PC-3 (cell line): Measurements from ENCODE around the gene VPS33A. TPM values are rescaled to one million over a fixed set of nuclear protein-coding genes. Genes with fewer than 3 reads are reported as not detected.
"Not testable (repeated sequence)": the region's sequence is repeated elsewhere in the genome, so short reads cannot be mapped to it uniquely, and the experiment has no call there.

Experiments used
- ATAC-seq: fragments of 200-7000 bp; cut with Tn5 transposase; 2 replicates; pipeline ENCODE4 v1.9.1; 2020; ENCODE audit warnings: mild to moderate bottlenecking, moderate library complexity
- BruUV-seq: library from RNA; stranded (reverse); fragments of 400-500 nt; replicated peaks from 2 replicates; lab custom pipeline; 2021; lab: Mats Ljungman, UMichigan
- CTCF ChIA-PET: fragments of 300-600 bp; sonication (Branson Sonifier 250); formaldehyde crosslinking; loops from one replicate; lab custom pipeline; 2022; ENCODE audit warnings: antibody characterized with exemption; lab: Charles Lee
- POLR2A ChIA-PET: fragments of 300-600 bp; sonication (Branson Sonifier 250); formaldehyde crosslinking; loops from one replicate; lab custom pipeline; 2022; ENCODE audit warnings: antibody characterized with exemption; ENCODE audit not compliant: unreplicated experiment; lab: Charles Lee
- DNase-seq: peaks from one replicate; pipeline ENCODE4 v3.0.0-alpha.2; 2015
- H2AFZ ChIP-seq: fragments of 300-600 bp; sonication (generic); 2 replicates; pipeline ENCODE4 v1.6.0; 2016; ENCODE audit warnings: antibody characterized with exemption, low read length
- H3F3A ChIP-seq: fragments of 300-600 bp; sonication (generic); one replicate; pipeline ENCODE4 v1.6.0; 2017; ENCODE audit warnings: antibody characterized with exemption, low read length, control low read depth, mild to moderate bottlenecking; ENCODE audit not compliant: unreplicated experiment
- H3K27ac ChIP-seq: fragments of 300-600 bp; sonication (generic); 2 replicates; pipeline ENCODE4 v1.5.1; 2016; ENCODE audit warnings: mild to moderate bottlenecking, low read length
- H3K27me3 ChIP-seq: fragments of 300-600 bp; sonication (generic); 2 replicates; pipeline ENCODE4 v1.6.1; 2016; ENCODE audit warnings: low read length, mixed read lengths
- H3K36me3 ChIP-seq: fragments of 300-600 bp; sonication (generic); 2 replicates; pipeline ENCODE4 v1.6.1; 2016; ENCODE audit warnings: low read depth, mixed run types, low read length, mixed read lengths
- H3K4me1 ChIP-seq: fragments of 300-600 bp; sonication (generic); 2 replicates; pipeline ENCODE4 v1.5.1; 2016; ENCODE audit warnings: low read length; ENCODE audit not compliant: insufficient read depth
- H3K4me2 ChIP-seq: fragments of 300-600 bp; sonication (generic); 2 replicates; pipeline ENCODE4 v1.6.0; 2016; ENCODE audit warnings: low read length
- H3K4me3 ChIP-seq: fragments of 300-600 bp; sonication (generic); 2 replicates; pipeline ENCODE4 v1.5.1; 2016; ENCODE audit warnings: mild to moderate bottlenecking, low read length, mixed read lengths
- H3K79me2 ChIP-seq: fragments of 300-600 bp; sonication (generic); 2 replicates; pipeline ENCODE4 v1.6.1; 2017; ENCODE audit warnings: low read length, mixed read lengths
- H3K9ac ChIP-seq: fragments of 300-600 bp; sonication (generic); 2 replicates; pipeline ENCODE4 v1.6.0; 2016; ENCODE audit warnings: mild to moderate bottlenecking, low read length
- H3K9me2 ChIP-seq: fragments of 300-600 bp; sonication (generic); replicated peaks from 2 replicates; pipeline ENCODE4 v1.6.1; 2016; ENCODE audit warnings: mixed run types, low read length, mixed read lengths
- H3K9me3 ChIP-seq: fragments of 300-600 bp; sonication (generic); 2 replicates; pipeline ENCODE4 v1.6.1; 2016; ENCODE audit warnings: low read length, mixed read lengths
- H4K20me1 ChIP-seq: fragments of 300-600 bp; sonication (generic); 2 replicates; pipeline ENCODE4 v1.6.1; 2016; ENCODE audit warnings: low read length, mixed read lengths
- EZH2 ChIP-seq: fragments of 300-600 bp; sonication (generic); IDR thresholded peaks from one replicate; pipeline ENCODE4 v1.6.1; 2017; ENCODE audit warnings: antibody characterized with exemption, mild to moderate bottlenecking, low read length; ENCODE audit not compliant: unreplicated experiment
- EZH2phosphoT487 ChIP-seq: fragments of 300-600 bp; sonication (generic); IDR thresholded peaks from 2 replicates; pipeline ENCODE4 v1.6.1; 2018; ENCODE audit warnings: mild to moderate bottlenecking, antibody characterized with exemption, low read length, borderline replicate concordance
- intact Hi-C: fragments of 100-400 bp; cut with micrococcal nuclease; formaldehyde crosslinking; loops from 2 replicates; pipeline ENCODE4 v1.9.0; 2023
- total RNA-seq: library from RNA; depleted of rRNA; stranded (reverse); fragments of >200 nt; gene quantifications from 2 replicates; pipeline ENCODE4 v1.2.3, GENCODE V29; 2014
- TF ChIP-seq, protein P1 (sequence below): fragments of 300-600 bp; sonication (generic); conservative IDR thresholded peaks from 2 replicates; pipeline ENCODE4 v1.5.1; 2017; ENCODE audit warnings: antibody characterized with exemption, low read depth, mild to moderate bottlenecking, low read length

Gene VPS33A
- total RNA-seq, 1 experiment from 2014 or later: 40.8 TPM

DNA sequence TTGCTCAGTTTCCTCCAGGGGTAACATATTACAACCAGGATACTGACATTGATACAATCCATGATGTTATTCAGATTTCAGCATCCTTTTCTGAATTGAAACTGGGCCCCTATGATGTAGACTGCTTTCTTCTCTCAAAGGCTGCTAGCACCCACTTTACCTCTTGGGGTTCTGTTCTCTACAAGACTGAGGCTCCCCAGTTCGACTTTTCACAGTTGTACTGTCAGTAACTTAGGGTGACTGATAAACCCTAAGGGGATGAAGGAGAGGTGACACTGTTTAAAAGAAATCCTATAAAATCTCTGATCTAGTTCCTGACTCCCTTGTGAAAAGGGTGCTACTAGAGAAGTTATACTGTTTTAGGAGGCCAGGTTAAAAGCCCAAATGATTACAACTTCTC, 818 bp downstream of the VPS33A start:
- intact Hi-C loops: loop anchor here (5.0 kb wide), 2 partner anchors 38 to 92 kb away; partner anchors contain the start of gene DIABLO
- Histone ChIP-seq H3K79me2 (peaks cover 15% of the 10 kb centered on the region), H3F3A (no peaks in the 10 kb centered on the region), H2AFZ (peak overlapping the region; percentile 96), H3K27me3 (no peaks in the 10 kb centered on the region), H3K36me3 (peaks cover 4% of the 10 kb centered on the region; the same call in 1 of the 2 replicates), H3K4me3 (peak overlapping the region; percentile 84), H3K4me1 (peaks cover 12% of the 10 kb centered on the region), H3K9me2 (no peaks in the 10 kb centered on the region), H3K9ac (peak overlapping the region; percentile 84), H3K27ac (peak overlapping the region; percentile 69), H3K4me2 (peak overlapping the region; percentile 86), H3K9me3 (no peaks in the 10 kb centered on the region), H4K20me1 (no peaks in the 10 kb centered on the region)
- DNase-seq: no peak
- no peak for ATAC-seq
- no peak for TF ChIP-seq EZH2
- TF ChIP-seq, protein P1, sequence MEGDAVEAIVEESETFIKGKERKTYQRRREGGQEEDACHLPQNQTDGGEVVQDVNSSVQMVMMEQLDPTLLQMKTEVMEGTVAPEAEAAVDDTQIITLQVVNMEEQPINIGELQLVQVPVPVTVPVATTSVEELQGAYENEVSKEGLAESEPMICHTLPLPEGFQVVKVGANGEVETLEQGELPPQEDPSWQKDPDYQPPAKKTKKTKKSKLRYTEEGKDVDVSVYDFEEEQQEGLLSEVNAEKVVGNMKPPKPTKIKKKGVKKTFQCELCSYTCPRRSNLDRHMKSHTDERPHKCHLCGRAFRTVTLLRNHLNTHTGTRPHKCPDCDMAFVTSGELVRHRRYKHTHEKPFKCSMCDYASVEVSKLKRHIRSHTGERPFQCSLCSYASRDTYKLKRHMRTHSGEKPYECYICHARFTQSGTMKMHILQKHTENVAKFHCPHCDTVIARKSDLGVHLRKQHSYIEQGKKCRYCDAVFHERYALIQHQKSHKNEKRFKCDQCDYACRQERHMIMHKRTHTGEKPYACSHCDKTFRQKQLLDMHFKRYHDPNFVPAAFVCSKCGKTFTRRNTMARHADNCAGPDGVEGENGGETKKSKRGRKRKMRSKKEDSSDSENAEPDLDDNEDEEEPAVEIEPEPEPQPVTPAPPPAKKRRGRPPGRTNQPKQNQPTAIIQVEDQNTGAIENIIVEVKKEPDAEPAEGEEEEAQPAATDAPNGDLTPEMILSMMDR: no peak
- no peak for TF ChIP-seq EZH2phosphoT487
- ChIA-PET CTCF (no interaction called here), POLR2A (no interaction called here)
- BruUV-seq: no TSS peak

DNA sequence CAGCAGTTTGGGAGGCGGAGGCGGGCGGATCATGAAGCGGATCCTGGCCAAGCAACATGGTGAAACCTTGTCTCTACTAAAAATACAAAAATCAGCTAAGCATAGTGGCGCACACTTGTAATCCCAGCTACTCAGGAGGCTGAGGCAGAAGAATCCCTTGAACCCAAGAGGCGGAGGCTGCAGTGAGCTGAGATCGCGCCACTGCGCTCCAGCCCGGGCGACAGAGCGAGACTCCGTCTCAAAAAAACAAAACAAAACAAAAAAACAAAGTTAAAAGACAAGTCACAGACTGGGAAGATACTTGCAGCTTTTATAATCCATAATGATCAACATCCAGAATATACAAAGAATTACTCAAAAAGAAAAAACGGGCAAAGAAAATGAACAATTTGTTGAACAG, 5.6 kb downstream of the VPS33A start:
- H3F3A ChIP-seq, H3K9me2 ChIP-seq, H3K9ac ChIP-seq, DNase-seq, H3K4me2 ChIP-seq, H2AFZ ChIP-seq, H3K4me1 ChIP-seq, ATAC-seq, H3K27me3 ChIP-seq, H3K27ac ChIP-seq, H4K20me1 ChIP-seq, POLR2A ChIA-PET, H3K9me3 ChIP-seq, H3K4me3 ChIP-seq, BruUV-seq, intact Hi-C loops: not testable (repeated sequence)
- CTCF ChIA-PET: interaction anchor here (0.6 kb wide), 1 partner anchor 76 kb away, joined by 5 read pairs; no protein-coding TSS in a partner anchor
- Histone ChIP-seq H3K79me2 (peaks cover 13% of the 10 kb centered on the region), H3K36me3 (peaks cover 20% of the 10 kb centered on the region)

DNA sequence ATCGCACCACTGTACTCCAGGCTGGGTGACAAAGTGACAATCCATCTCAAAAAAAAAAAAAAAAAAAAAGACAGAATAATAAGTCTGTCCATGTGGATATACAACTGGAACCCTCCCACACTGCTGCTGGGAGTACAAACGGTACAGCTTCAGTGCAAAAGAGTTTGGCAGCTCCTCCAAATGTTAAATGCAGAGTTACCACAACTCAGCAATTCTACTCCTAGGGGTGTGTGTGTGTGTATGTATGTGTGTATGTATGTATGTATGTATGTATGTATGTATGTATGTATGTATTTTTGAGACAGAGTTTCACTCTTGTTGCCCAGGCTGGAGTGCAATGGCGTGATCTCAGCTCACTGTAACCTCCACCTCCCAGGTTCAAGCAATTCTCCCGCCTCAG, 7.4 kb downstream of the VPS33A start:
- H3K36me3 ChIP-seq: peaks cover 23% of the 10 kb centered on the region
- H3K9me3 ChIP-seq, H3K4me1 ChIP-seq, H2AFZ ChIP-seq, intact Hi-C loops, DNase-seq, ATAC-seq, H3K4me3 ChIP-seq, H3K79me2 ChIP-seq, H3K27ac ChIP-seq, H3K4me2 ChIP-seq, H3K27me3 ChIP-seq, BruUV-seq, H4K20me1 ChIP-seq, H3K9ac ChIP-seq, H3F3A ChIP-seq, POLR2A ChIA-PET, CTCF ChIA-PET, H3K9me2 ChIP-seq: not testable (repeated sequence)

DNA sequence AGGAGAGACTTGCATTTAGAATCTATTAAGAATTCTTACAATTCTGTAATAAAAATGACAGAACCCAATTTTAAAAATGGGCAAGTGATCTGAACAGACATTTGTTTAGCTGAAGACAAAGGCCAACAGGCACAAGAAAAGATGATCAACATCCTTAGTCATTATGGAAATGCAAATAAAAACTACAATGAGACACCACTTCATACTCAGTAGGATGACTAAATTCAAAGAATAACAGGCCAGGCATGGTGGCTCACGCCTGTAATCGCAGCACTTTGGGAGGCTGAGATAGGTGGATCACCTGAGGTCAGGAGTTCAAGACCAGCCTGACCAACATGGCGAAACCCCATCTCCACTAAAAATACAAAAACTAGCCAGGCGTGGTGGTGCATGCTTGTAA, 7.8 kb downstream of the VPS33A start:
- H3K4me2 ChIP-seq, H4K20me1 ChIP-seq, H3K9me2 ChIP-seq, H3K9me3 ChIP-seq, POLR2A ChIA-PET, H3K27me3 ChIP-seq, H2AFZ ChIP-seq, H3K4me1 ChIP-seq, intact Hi-C loops, H3K79me2 ChIP-seq, H3F3A ChIP-seq, BruUV-seq, H3K9ac ChIP-seq, CTCF ChIA-PET, H3K4me3 ChIP-seq: not testable (repeated sequence)
- 0 out of 2 replicates have a peak overlapping the region, but pooled peaks have one; percentile 15 for H3K27ac ChIP-seq
- H3K36me3 ChIP-seq: peaks cover 23% of the 10 kb centered on the region
- DNase-seq (peak; percentile 38), ATAC-seq (peak; percentile 62)
